GM12875 (cell line): ENCODE measurements around the gene TGFB2.

Experiments
- H3K4me3 ChIP-seq: one replicate; pipeline ENCODE4 v1.5.1; 2011; ENCODE audit warnings: low read depth, low read length, control low read depth
- TF ChIP-seq, protein P1 (sequence below): IDR thresholded peaks from 2 replicates; pipeline ENCODE4 v1.5.1; 2011; ENCODE audit warnings: low read depth, mild to moderate bottlenecking, control low read depth, inconsistent platforms, low read length, moderate library complexity, borderline replicate concordance; ENCODE audit not compliant: insufficient read depth

The TGFB2 gene

DNA sequence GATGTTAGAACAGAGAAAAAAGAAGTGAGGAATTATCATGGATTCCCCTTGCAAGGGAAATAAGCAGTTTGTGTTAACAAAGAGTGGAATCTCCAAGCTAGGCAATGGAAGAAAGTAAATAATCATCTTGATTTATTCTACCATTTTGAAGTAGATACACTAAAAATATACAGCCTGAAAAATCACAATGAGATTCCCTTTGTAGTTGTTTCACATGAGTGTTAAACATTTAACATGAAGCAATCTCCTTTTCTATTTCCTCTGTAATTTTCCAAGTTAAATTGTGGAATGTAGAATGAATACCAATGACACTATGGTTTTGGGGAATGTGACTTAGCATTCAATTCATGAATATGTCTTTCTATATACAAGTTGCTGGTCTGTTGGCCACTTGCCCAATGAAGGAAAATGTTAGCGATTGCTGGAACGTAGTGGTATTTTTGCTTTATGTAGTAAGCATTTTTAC lies 5.7 kb downstream of the TGFB2 start:
- H3K4me3 ChIP-seq, result no peak overlapping the region
- TF ChIP-seq, protein P1, sequence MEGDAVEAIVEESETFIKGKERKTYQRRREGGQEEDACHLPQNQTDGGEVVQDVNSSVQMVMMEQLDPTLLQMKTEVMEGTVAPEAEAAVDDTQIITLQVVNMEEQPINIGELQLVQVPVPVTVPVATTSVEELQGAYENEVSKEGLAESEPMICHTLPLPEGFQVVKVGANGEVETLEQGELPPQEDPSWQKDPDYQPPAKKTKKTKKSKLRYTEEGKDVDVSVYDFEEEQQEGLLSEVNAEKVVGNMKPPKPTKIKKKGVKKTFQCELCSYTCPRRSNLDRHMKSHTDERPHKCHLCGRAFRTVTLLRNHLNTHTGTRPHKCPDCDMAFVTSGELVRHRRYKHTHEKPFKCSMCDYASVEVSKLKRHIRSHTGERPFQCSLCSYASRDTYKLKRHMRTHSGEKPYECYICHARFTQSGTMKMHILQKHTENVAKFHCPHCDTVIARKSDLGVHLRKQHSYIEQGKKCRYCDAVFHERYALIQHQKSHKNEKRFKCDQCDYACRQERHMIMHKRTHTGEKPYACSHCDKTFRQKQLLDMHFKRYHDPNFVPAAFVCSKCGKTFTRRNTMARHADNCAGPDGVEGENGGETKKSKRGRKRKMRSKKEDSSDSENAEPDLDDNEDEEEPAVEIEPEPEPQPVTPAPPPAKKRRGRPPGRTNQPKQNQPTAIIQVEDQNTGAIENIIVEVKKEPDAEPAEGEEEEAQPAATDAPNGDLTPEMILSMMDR, result no peak

DNA sequence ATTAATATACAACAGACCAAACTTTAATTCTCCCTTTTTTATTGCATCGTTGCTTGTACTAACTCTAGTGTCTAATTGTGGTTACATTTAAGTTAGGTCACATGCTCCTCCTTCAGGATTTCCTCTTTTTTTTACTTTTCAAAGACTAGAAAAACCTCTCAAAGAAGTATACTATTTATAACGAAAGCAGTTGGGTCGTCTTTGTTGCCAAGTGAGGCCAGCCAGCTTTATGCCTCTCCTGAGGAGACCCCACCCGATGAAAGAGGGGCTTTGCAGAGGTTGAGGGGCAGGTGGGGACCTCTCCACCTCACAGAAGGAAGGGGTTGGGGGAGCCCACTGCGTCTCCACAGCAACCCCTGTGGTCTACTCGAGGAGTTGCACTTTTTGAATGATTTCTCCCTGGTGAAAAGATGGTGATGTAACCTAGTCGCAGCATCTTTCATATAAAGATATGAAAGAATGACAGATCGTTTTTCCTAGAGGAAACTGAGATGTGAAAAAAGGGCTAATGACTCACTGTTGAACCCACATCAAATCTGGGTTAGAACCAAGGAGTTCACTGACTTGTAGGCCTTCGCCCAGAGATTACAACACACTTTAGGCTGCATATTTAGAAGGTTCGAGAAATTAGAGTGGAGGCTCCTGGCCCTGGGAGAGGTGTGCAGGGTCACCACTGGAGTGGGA lies 6.4 kb downstream of the TGFB2 start:
- H3K4me3 ChIP-seq, result no peak overlapping the region
- TF ChIP-seq, protein P1, result peak; percentile 45; the same call in 1 of the 2 replicates

DNA sequence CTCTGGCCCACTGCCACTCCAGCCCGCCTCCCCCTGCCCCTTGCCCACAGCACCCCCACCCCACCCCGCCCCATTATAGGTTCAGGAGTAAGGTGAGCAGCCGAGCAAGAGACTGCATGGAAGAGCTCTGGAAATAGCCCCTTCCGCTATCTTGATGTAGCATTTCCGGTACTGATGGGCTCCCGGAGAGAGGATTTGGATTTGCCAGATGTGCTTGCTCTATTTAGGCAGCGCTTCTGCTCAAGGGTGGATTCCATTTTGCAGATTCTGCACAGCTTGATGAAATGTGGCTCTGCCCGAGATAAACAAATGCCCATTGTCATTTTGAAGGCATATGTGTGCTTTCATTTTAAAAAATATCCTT lies 6.9 kb downstream of the TGFB2 start:
- no peak overlapping the region for H3K4me3 ChIP-seq
- TF ChIP-seq, protein P1, result no peak

DNA sequence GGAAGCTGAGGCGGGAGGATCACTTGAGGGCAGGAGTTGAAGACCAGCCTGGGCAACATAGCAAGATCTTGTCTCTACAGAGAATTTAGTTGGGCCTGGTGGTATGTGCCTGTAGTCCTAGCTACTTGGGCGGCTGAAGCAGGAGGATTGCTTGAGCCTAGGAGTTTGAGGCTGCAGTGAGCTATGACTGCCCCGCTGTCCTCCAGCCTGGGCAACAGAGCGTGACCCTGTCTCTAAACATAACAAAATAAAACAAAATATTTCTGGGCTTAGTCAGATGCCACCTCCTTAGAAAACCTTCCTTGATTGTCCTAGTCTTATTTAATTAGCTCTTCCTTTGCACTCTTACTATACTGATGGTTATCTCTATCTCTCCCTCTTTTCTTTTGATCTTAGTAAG lies 8.5 kb downstream of the TGFB2 start:
- no peak overlapping the region for H3K4me3 ChIP-seq
- TF ChIP-seq, protein P1, result no peak

DNA sequence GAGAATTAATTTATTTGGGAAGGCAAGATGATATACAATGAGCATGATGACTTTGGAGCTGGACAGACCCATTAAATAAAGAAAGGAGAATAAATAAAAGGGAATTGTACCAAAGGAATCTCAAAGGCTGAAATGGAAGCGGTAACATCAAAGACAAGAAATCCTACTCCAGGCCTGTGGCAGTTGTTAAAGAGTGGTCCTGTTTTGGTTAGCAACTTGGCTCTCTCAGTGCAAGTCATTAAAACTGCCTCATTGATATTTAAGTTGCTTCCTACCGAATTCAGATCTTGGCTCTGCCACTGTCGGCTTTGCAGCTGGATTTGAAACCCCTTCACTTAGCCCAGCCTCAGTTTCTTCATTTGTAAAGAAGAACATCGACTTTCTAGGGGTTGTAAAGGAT lies 10.1 kb downstream of the TGFB2 start:
- H3K4me3 ChIP-seq, result no peak overlapping the region
- TF ChIP-seq, protein P1, result no peak

DNA sequence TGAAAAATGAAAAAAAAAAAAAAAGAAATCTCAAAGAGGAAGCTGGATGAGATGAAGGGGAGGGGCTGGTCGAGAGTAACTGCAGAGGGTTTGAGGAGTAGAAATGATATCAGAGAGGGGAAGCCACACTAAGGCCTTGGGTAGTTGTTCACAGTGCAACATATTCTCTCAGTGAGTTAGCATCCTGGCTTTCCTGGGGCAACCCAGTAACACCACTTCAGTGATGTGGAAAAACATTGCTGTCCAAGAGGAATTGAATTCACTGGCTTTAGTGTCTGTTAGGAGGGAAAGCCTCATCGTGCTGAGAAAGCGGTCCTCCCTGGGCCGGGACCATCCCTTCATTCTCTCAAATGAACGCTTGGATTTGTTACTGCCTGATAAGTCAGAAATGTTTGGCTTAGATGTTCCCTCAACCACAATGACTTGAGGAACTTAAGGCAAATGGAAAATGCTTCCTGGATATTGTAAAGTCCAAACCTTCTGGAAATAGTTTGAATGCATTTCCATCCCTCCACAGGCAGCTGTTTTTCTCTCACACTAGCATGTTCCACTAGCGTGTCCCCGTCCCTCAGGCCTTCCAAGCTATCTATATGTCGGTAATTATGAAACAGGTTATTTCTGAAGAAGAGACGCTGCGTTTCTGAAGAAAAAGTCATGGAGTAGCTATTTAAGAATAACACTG lies 12.2 kb downstream of the TGFB2 start:
- no peak overlapping the region for H3K4me3 ChIP-seq
- TF ChIP-seq, protein P1, result no peak

DNA sequence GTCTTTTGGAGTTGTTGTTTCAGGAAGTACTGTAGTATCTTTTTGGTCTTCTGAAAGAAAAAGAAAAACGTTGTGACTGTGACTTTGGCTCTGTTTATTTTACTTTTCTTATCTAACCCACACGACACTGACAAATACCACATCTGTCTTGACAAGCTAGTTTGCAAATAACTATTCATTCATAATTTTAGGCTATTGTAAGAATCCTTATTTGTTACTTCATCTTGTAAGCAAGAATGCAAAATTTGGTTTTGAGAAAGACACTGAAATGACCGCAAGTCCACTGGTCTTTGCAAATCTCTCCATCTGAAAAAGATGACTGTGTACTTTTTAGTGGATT lies 12.7 kb downstream of the TGFB2 start:
- H3K4me3 ChIP-seq, result no peak overlapping the region
- TF ChIP-seq, protein P1, result no peak
